Stimulated activated CD4-positive, alpha-beta T cell treated with anti-CD3 and anti-CD28 coated beads, Interleukin-15, amount 100 ng/mL, for 1 hour (primary cell): ENCODE measurements around the gene IFIT3.

ENCODE experiments used
- DNase-seq, 2 donors: peaks; one replicate each; pipeline ENCODE4 v3.0.0-alpha.2; 2020; ENCODE audit warnings: low read depth in 1 of 2, low spot score in 1 of 2

The IFIT3 gene

DNA sequence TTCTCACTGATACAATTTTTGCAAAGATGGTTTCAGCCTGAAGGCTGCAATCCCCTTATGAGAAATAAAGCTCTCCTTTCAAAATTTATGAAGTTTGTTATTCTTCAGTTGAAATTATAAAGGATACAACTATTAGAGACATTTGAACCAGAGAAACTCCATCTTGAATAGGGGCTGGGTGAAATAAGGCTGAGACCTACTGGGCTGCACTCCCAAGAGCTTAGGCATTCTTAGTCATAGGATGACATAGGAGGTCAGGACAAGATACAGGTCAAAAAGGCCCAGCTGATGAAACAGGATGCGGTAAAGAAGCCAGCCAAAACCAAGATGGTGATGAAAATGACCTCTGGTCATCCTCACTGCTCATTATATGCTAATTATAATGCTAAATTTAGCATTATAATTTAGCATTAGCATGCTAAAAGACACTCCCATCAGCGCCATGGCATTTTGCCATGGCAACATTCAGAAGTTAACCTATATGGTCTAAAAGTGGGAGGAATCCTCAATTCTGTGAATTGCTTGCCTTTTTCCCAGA lies 27.7 kb downstream of the IFIT3 start:
- no peak for DNase-seq

DNA sequence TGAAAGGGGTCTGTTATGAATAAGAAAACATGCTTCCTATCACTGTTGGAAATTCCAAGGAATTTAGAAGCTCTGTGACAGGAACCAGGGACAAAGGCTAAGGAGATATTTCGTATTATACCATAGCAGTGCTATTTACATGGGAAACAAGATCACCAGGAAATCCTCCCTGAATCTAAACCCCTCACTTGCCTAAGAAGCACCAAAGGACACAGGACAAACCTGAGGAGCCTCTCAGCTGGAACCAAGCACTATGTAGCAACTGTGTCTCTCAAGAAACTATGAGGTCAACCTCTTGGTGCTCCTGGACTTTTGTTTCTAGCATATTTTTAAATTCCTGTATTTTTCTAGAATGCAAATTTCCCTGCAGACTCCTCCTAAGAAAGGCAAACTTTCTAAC lies 29.3 kb downstream of the IFIT3 start:
- no peak for DNase-seq

DNA sequence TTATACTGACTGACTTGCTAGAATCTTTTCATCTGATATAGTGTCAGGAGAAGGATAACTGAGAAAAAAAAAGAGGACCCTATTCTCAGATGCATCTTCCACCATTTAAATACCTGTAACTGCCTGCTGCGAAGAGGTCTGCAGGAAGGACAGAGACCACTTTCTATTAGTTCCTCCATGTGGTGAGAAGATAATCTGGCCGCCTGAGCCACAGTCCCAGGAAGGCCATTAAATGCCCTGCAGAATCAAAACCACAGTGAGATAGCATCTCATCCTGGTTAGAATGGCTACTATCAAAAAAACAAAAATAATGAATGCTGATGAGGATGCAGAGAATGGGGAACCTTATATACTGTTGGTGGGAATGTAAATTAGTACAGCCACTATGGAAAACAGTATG lies 30.2 kb downstream of the IFIT3 start:
- DNase-seq: no peak

DNA sequence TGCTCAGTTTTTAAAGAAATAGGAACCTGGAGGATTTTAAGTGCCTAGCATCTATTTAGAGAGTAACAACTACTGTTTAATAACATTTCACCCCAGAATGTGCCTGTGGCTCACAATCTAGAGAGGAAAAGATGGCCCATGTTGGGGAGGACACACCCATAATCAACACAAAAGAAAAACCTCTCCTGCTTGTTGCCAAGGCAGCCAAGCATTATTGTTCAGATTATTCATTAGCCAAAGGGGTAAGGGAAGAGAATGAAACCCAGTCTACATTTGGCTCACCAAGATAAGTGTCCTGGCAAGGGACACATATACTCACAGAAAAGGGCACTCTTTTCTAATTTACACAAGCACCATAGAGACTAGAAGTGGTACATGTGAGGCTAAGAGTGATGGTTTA lies 32.4 kb downstream of the IFIT3 start:
- no peak for DNase-seq

DNA sequence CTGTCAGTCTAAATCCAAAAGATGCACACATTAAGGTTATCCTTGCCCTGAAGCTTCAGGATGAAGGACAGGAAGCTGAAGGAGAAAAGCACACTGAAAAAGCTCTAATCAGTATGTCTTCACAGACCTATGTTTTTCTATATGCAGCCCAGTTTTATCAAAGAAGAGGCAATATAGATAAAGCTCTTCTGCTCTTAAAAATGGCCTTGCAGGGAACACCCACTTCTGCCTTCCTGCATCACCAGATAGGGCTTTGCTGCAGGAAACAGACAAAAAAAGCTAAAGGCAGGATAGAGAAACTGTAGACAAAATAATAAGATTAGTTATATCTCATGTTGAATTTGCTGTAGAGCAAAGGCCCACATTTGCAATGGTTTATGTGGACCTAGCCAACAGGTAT lies 35.1 kb downstream of the IFIT3 start:
- DNase-seq: no peak

DNA sequence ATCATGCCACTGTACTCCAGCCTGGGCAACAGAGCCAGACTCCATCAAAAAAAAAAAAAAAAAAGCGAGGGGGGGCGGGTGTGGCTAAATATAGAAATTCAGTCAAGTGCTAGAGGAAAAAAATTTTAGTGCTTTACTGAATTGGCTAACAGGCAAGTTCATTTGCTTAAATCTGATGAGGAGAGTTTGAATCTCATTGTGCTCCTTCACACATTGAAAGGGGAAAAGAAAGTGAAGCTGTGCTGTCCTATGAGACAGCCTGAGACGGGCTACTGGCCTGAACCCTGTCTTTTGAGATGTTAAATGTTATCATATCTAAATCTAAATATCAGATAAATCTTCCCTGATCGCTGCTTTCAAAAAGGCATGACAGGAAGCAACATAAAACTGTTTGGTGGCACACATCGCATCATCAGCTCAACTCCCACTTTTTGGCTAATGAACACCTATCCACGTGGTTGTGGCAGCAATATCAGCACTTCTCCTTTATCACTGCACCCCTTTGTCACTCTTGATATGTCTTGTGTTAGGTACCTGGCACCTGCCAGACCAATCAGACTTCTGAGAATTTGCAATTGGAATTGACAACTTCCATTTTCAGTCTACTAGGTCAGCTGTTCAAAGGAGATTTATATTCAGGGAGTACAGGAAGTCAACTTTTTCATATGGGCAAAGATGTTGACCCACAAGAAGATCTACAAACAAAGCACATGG lies 36.1 kb downstream of the IFIT3 start:
- DNase-seq: no peak

DNA sequence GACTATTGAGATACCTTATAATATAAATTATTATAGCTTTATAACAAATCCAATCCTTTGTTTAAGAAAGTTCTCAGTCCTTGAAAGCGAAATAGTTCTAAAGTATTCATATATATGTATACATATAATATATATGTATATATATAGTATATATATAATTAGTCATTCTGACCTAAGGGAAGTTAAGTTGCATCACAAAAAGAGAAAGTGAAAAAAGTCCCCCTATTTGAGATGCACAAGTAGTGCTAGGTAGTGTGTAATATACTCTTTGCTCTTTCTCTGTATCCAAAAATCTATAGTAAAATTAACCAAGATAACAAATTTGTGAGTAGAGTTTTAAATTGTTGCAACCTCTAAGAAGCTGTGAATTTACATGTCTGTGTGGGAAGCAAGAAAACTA lies 36.7 kb downstream of the IFIT3 start:
- no peak for DNase-seq

DNA sequence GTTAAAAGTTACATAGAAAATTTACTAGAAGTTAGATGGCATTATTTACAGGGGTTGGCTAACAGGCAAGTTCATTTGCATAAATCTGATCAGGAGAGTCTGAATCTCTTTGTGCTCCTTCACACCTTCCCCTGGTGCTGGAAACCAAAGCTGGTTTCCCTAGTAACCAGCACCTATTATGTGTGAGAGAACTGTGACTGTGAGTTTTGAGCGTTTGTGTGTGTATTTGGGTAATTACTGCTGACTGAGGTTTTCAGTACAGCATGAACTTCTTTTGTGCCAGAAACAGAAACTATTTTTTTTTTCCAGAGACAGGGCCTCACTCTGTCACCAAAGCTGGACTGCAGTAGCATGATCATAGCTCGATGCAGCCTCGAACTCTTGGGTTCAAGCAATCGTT lies 39.7 kb downstream of the IFIT3 start:
- DNase-seq: no peak

DNA sequence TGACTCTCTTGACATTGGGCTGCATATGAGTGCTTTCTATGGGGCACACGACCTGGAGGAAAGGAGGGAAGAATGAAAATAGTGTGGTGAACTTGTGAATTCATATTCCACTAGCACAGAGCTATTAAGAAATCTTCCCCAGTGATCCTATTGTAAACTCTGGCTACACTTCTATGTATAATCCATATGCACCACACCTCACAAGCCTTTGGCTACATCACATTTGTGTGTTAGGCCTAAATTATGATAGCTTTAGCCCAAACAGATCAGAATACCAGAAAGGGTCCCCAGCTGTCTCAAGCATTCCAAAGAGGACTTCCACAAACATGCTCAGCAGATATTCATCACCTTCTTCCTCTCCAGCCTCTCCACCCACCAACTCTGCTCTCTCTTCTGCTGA lies 40.3 kb downstream of the IFIT3 start:
- DNase-seq: no peak

DNA sequence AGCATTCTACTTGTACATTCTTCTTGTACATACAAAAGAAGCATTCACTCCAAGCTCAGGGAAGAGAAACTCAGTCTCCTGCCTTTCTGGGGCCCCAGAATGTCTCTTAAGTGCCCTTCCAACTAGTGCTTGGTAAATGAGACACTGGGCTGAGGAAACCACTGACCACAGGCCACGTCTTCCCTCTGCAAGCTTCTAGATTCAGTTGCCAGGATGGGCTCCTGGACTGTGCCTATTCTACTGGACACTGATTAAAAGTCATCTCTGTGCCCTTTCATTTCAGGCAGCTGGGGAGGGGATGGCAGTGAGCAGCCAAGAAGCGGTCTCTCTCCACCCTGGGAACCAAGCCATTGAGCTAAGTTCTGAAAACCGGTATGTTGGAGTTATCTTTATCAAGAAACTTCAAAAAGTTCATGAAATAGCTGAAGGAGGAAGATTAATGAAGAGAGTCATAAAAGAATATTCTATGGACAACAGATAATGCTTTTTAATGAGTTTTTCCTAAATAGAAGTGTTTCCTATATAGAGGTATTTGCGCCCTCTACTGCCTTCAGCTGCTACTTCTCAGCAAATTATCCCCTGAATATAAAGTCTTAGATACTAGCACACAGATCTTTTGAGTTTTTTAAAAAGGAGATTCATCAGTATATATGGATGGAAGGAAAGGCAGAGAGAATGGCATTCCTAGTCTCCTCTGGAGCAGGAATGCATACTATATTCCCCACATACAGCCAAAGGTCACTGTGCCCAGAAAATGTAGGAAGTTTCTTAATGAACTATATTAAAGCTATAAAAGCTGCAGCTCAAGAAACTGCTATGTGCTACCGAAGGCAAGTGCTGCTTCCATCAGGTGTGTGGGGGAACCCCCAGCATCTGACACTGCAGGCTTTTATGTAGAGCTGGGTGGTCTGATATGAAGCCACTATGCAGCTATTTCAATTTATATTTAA lies 41.6 kb downstream of the IFIT3 start:
- DNase-seq: no peak

DNA sequence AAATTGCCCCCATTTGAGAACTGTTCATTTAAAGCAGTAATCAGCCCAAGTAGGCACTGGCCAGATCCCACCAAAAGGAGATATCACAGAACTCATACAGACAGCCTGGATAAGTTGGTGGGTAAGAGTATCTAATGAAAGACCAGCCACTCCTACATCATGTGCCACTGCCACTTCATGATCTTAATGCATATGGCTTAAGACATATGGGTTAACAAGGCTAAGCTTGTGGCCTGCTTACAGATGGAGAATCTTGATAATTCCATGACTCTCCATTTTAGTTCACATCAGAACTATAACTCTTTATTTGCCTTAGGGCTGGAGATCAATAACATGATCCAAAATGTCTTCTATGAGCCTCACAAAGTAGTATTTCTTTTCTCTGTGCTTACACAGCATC lies 43.3 kb downstream of the IFIT3 start:
- DNase-seq: no peak

DNA sequence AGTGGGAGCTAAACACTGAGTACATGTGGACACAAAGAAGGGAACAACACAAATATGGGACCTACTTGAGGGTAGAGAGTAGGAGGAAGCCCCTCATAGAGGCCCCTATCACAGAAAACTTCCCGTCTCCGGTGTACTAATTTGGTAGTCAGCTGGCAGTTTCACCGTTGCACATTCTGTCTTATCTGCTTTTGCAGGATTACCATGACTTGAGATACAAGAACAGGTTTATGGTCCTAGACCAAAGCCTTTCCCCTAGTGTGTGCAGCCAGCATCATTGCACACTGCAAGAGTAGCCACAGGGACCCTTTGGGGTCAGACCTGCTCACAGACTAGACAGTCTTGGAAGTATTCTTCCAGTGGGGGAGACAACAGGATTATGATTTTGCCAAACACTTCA lies 44.2 kb downstream of the IFIT3 start:
- no peak for DNase-seq

DNA sequence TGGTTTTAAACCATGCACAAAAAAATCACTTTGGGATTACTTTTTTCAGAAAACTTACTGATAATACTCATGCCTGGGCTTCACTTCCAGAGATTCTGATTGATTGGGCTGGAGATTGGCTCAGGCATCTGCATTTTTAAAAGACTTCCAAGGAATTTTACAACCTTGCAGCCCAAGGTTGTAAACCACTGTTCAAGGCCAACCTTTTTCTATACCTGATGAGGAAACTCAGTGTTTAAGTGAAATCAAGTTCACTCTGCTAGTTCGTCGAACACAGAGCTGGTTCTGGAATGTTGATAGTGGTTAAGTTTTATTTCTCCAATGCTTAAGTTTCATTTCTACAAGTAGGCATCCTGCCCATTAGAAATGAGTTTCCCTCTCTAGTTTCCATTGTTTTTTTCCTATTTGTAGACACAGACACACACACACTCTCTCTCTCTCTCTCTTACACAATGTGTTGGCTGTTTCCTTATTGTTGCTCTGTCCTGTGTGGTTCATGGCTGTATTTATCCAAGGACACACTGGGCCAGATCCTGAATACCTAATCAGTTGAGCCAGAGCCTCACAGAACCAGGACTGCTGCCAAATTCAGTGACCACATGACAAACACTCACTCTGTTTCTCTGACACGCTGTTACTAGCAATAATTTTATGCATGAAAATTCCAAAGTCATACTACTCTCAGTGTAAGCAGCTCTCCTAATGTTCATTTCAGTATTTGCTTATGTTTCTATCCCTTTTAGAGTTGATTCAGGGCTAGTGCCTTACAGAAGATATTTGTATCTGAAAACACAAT lies 46.3 kb downstream of the IFIT3 start:
- DNase-seq: no peak

DNA sequence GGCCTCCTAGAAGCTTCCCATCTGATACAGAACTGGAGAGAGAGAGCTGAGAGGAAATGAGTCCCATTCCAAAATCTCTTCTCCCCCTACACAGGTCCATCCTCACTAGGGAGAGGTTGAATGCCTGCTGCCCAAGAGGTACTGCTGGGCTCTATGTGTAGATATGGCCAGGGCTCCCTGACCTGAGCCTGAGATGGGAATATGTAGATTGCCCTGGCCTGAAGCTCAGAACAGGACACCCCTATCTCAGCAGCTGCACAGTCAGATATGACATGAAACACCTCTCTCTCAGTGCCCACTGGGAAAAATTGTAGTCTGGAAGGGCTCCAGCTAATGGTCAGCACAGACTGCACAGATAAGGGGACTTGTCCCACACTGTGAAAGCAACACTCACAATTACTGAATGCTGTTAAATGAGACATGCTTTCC lies 46.9 kb downstream of the IFIT3 start:
- DNase-seq: no peak

DNA sequence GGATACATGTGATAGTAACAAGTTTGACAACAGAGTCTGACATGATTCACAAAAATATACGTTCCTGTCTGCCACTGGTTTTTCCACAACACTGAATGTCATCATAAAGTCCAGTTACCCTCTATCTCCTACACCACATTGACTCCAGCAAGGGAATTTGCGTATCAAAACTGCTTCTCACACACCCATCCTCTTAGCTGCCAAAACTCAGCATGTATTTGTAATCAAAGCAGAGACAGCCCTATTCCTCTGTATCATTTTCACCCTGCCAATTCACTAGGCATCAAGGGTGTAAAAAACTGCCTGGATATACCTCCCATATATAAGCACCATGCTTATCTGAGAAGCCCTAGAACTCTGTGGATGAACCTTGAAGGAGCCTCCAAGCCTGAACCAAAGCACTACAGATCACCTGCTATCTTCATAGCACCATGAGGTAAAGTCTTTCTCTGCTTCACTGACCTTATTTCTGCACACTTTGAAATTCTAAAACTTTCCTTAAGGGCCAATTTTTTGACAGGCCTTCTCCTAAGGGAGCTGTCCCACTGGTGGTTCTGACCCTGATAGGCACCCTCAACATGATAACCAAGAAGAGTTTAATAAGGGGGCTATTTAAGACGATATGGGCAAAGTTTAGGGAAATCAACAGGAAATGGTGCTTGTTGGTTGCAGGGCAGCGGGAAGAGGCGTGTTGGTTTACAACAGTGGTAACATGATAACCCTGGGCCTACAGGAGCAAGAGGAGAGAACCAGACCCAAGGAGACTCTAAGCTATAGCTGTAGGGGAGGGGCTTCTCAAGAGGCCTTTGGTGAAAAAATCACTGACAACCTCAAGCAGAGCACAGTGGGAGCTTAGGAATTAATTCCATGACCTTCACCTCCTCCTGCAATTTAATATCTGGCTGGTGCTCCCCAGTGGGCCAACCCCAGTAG lies 50.2 kb downstream of the IFIT3 start, which contains the start of gene IFIT1B:
Gene IFIT1B, plus strand, starts transcription at position 352 of the 933 bp plus-strand sequence. Its CDS starts 80 bp downstream, at position 432.
- no peak for DNase-seq

DNA sequence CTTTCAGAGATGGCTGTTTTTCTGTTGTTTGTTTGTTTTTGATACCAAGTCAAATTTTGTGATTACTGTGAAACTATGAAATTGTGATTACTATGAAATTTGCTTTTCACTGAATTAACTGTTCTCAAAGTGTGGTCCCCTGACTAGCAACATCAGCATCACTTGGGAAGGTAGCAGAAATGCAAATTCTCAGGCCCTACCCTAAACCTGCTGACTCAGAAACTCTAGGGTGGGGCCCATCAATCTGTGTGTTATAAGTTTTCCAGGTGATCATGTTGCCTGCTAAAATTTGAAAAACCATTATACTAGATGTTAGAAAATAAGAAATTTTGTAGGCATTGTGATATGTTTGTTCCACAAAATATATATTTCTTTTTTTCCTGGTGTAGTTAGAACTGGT lies 51.3 kb downstream of the IFIT3 start:
- DNase-seq: no peak

DNA sequence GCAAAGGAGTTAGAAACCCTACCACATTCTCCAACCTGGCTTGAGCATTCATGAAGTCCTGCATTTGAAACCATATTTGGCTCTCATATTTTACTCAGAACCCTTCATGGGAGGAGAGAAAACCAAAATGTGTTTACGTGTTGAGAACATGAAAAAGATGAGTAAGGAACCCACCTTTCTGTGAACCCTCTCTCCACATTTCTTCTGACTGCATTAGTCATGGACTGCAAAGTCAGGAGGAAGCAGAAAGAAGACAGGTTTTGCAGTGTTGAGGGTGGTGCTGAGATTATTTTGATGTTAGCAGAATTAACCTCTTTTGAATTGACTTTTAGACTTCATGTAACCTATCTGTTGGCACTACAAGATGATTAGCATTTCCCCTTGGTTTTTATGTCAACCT lies 55.0 kb downstream of the IFIT3 start:
- no peak for DNase-seq

DNA sequence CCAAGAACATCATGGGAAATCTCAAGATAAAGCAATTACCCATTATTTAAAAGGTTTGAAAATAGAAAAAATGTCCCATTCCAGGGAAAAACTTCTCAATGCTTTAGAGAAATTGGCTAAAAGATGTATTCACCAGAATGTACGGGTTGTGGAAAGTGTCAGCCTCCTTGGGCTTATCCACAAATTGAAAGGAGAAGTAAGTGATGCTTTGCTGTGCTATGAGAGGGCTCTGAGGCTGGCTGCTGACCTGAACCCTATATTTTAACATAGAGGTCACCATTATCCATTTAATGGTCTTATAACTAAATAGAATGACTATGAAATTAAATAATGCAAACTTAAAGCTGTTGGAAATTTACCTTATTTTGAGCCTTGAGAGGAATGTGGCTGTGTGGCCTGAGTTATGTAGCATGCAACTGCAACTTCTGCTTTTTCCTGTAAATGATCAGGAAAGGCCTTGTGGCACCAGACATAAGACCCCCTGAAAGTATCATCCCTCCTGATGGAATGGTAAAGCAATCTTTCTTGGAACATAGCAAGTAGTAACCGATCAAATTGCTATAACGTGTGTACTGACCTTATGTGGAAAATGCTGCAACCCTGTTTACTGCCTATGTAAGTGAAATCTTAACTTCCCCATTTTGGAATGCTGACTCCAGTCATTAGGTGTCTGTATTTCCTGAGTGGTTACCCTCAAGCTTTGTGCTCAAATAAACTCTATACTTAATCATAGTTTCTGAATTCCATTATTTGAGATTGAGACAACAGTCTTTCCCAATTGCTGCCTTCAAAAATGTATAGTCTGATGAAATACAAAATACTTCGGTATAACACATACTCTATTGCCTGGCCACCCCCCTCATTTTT lies 56.9 kb downstream of the IFIT3 start:
- no peak for DNase-seq

DNA sequence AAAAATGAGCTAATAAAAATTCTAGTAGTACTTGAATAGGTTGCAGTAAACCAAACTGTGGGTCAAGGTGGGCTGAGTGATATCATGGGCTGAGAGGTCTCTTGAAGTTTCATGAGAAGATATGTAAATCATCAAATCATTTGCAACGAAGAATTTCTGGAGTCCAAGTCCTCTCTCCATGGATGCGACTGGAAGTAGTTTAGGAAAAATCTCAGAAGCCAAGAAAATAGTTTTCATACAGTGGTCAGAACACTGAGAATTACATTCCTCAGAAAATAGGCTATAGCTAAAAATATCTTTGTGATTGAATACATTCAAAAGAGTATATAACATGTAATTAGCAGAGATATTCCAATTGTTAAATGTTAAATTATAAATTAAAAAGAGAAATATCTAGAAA lies 61.0 kb downstream of the IFIT3 start:
- DNase-seq: no peak
